ENCODE measurements around the gene CENPS.
"Not testable (repeated sequence)": the region's sequence is repeated elsewhere in the genome, so short reads cannot be mapped to it uniquely, and the experiment has no call there.

Gene CENPS

DNA sequence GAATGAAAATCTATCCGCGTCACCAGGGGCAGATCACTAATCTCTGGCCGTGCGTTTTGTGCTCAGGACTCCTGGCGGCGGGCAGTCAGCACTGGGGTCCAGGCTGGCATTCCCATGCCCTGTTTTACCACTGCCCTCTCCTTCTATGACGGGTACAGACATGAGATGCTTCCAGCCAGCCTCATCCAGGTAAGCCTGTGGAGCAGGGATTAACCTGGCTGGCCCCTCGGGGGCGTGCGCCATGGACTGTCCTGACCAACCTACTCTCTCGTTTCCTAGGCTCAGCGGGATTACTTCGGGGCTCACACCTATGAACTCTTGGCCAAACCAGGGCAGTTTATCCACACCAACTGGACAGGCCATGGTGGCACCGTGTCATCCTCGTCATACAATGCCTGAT is 10.9 kb upstream of the CENPS start:
- DNase-seq (ENCODE audit: low read depth in 2 of 2): no peak

GRCh38 chr1:10421637-10422036 is 8.6 kb upstream of the CENPS start:
- no peak for DNase-seq (ENCODE audit: low read depth in 2 of 2)

DNA sequence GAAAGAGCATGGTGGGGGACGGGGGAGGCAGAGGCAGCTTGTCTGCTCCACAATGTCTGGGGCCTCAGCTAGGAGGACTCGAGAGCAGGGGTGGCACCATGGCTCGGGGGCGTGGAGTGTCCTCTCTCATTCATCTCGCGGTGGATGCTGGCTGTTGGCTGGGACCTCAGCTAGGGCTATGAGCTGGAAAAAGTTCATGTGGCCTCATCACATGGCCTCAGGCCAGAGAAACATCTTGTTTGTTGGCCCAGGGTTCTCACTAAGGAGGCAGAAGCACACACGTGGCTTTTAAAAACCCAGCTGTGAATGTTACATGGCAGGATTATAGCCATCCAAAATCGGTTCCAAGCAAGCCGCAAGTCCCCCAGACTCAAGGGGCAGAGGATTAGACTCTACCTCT is 6.2 kb upstream of the CENPS start:
- DNase-seq (ENCODE audit: low read depth in 2 of 2): no peak

- DNase-seq (ENCODE audit: low read depth in 2 of 2): no peak
Measured at GRCh38 chr1:10424651-10425050, 5.6 kb upstream of the CENPS start.

GRCh38 chr1:10425826-10426534 is 4.3 kb upstream of the CENPS start:
- not testable (repeated sequence) for DNase-seq (ENCODE audit: low read depth in 2 of 2)

- DNase-seq (ENCODE audit: low read depth in 2 of 2): not testable (repeated sequence)
Measured at GRCh38 chr1:10426535-10426848, 3.7 kb upstream of the CENPS start.

DNA sequence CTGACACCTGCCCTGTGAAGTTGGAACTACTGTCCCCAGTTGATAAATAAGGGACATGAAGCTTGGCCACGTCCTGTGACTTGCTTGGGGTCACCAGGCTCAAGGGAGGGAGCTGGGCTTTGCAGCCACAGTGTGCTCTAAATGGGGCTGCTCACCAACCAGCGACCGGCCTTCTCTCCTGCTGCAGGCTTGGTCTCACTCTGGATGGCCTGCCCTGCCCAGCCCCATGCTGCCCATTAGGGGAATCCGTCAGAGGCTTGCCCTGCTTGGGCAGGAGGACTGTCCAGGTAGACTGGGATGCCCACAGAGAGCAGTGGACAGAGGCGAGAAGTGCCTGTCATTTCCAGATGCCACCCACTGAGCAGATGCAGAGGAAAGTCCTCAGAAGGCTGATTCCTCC is 1.2 kb upstream of the CENPS start:
- DNase-seq (ENCODE audit: low read depth in 2 of 2): no peak

DNA sequence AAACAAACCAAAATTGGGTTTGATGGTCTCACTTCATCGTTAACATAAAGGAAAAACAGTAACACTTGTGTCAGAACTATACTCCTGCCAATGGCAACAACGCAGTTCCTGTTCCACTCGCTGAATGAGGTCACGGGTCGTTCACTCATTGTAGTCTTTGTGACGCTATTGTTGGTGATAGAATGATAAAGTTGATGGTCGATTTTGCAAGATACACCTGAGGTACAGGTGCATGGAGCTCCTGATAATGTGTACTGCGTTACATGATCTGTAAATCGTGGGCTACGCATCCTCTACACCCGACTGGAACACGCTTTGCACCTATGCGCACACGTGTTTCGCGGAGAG is 391 bp upstream of the CENPS start:
- DNase-seq (ENCODE audit: low read depth in 2 of 2): no peak

GRCh38 chr1:10431070-10431730 is 967 bp downstream of the CENPS start:
- peak in 1 of 2 donors; percentile 8 for DNase-seq (ENCODE audit: low read depth in 2 of 2)

GRCh38 chr1:10432910-10433700 is 2.9 kb downstream of the CENPS start:
- DNase-seq (ENCODE audit: low read depth in 2 of 2): no peak

DNA sequence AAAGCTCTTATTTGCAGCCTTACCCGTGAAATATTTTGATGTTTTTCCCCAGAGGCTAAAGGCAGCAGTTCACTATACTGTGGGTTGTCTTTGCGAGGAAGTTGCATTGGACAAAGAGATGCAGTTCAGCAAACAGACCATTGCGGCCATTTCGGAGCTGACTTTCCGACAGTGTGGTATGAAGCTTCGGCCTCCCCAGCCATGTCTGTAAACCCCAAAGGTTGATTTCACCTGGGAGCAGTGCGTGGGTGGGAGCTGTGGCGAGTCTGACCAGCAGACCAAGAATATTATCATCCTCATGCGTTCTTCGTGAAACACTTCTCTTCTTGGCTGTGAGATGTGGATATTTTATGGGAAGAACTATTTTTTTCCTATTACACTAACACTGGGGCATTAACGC is 3.6 kb downstream of the CENPS start:
- DNase-seq (ENCODE audit: low read depth in 2 of 2): no peak

GRCh38 chr1:10434590-10434989 is 4.4 kb downstream of the CENPS start:
- DNase-seq (ENCODE audit: low read depth in 2 of 2): no peak

- no peak for DNase-seq (ENCODE audit: low read depth in 2 of 2)
Measured at GRCh38 chr1:10437052-10437451, 6.8 kb downstream of the CENPS start.

- DNase-seq (ENCODE audit: low read depth in 2 of 2): no peak
Measured at GRCh38 chr1:10438677-10439163, 8.5 kb downstream of the CENPS start.

- DNase-seq (ENCODE audit: low read depth in 2 of 2): no peak
Measured at GRCh38 chr1:10440305-10440704, 10.1 kb downstream of the CENPS start.

DNA sequence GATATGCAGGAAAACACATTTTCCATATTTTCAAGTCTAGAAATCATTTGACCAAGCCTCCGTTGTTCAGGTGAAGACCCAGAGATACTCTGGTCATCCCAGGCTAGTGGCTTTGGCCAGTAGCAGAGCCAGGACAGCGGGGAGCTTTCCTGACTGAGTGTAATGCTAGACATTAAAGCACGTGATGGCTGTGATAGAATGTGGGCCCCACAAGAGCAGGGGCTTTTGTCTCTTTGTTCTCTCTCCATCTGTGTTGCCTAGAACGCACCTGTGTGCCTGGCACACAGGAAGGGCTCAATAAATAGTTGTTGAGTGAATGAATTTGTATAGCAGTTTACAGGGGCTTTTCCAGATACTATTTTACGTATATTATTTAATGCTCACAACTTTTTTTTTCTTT is 10.6 kb downstream of the CENPS start:
- DNase-seq (ENCODE audit: low read depth in 2 of 2): no peak

- no peak for DNase-seq (ENCODE audit: low read depth in 2 of 2)
Measured at GRCh38 chr1:10444248-10444647, 14.0 kb downstream of the CENPS start.

DNA sequence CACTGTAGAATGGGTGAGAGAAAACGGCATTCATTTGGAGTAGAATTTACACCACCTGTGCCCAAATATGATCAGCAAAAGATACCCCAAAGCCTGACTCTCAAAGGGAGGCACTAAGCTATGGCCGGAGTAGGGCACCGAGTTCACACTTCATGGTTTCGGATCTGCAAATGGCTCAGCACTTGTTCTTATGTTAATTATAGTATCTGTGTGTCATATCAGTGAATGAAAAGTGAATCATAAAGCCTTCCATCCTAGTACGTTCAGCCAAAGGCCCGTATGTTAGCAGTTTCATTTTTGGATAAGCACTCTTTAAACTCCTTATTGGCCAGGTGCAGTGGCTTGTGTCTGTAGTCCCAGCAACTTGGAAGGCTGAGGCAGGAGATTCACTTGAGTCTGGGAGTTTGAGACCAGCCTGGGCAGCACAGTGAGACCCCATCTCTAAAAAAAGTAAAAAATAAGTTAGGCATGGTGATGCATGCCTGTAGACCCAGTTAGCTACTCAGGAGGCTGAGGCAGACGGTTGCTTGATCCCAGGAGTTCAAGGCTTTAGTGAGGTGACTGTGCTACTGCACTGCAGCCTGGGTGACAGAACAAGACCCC is 14.7 kb downstream of the CENPS start:
- DNase-seq (ENCODE audit: low read depth in 2 of 2): no peak

- DNase-seq (ENCODE audit: low read depth in 2 of 2): no peak
Measured at GRCh38 chr1:10446790-10447422, 16.7 kb downstream of the CENPS start.

- no peak for DNase-seq (ENCODE audit: low read depth in 2 of 2)
Measured at GRCh38 chr1:10449751-10450150, 19.5 kb downstream of the CENPS start, which contains the start of gene CORT. Gene CORT, plus strand, starts transcription at chr1:10450031. Its CDS starts 193 bp downstream, at chr1:10450224.

DNA sequence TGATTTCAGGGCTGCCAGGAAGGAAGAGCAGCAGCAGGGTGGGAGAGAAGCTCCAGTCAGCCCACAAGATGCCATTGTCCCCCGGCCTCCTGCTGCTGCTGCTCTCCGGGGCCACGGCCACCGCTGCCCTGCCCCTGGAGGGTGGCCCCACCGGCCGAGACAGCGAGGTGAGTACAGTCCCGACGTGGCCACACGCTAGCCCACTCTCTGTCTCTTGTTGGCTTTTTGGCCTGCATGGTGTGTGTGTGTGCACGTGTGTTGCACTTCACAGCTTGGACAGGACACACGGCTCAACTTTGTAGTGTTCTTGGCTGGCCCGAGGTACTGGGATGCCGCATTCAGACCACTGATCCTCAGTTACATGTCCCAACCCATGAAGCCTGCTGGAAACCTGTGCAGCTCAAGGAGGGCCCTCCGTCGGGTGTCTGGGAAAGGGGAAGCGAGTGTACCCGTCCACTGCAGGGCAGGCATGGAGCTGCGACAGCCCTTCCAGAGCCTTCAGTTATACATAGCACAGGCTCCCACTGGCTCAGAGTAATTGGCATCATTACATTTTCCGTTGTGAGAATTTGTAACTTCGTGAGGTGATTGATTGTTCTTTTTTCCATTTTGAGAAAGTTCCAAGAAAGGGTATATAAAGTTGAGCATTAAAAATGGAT is 20.1 kb downstream of the CENPS start:
- no peak for DNase-seq (ENCODE audit: low read depth in 2 of 2)

All from stimulated activated CD4-positive, alpha-beta T cell treated with anti-CD3 and anti-CD28 coated beads, Interleukin-4, amount 100 ng/mL, for 48 hours (primary cell).